SK-N-SH (cell line): ENCODE measurements around the gene MAPT. TPM values are rescaled to one million over a fixed set of nuclear protein-coding genes. Genes with fewer than 3 reads are reported as not detected.

ENCODE experiments used
- CTCF ChIA-PET: fragments of 300-600, 350-600 bp; formaldehyde crosslinking; extraction: SDS; loops from one replicate; lab custom pipeline; 2021; lab: Yijun Ruan, JAX
- POLR2A ChIA-PET: fragments of 350-600 bp; sonication (Branson Sonifier 250); formaldehyde crosslinking; extraction: SDS; loops from one replicate; lab custom pipeline; 2020; ENCODE audit warnings: antibody characterized with exemption, inconsistent platforms; lab: Yijun Ruan, JAX
- DNase-seq: peaks from one replicate; pipeline ENCODE4 v3.0.0; 2012
- H2AFZ ChIP-seq: fragments of 200-600 bp; sonication (generic); 2 replicates; pipeline ENCODE4 v1.8.1; 2016; ENCODE audit warnings: antibody characterized with exemption, mild to moderate bottlenecking, low read depth
- H3F3A ChIP-seq: fragments of 200-600 bp; sonication (generic); replicated peaks from 2 replicates; pipeline ENCODE3; 2016; ENCODE audit warnings: antibody characterized with exemption, mild to moderate bottlenecking; ENCODE audit not compliant: insufficient read depth
- H3K27ac ChIP-seq, 2 experiments: fragments of 200-500 bp in 1 of 2; fragments of 200-600 bp in 1 of 2; sonication (Bioruptor generic) in 1 of 2; sonication (generic), shearing (Covaris generic) in 1 of 2; 2 replicates each; pipeline versions ENCODE4 v1.5.1 to v1.6.1; 2014 to 2016; ENCODE audit warnings: low read depth in 2 of 2, inconsistent platforms in 1 of 2, low read length in 1 of 2, mild to moderate bottlenecking in 1 of 2, mixed read lengths in 1 of 2
- H3K27me3 ChIP-seq: fragments of 200-600 bp; sonication (generic), shearing (Covaris generic); 2 replicates; pipeline ENCODE4 v1.6.1; 2016; ENCODE audit warnings: mixed run types; ENCODE audit not compliant: insufficient read depth
- H3K36me3 ChIP-seq, 2 experiments: fragments of 200-500 bp in 1 of 2; fragments of 200-600 bp in 1 of 2; sonication (Bioruptor generic) in 1 of 2; sonication (generic) in 1 of 2; replicated peaks in 1 of 2; 2 replicates each; pipeline versions ENCODE3 to v1.5.1; 2014 to 2016; ENCODE audit warnings: low read length in 1 of 2, mild to moderate bottlenecking in 1 of 2; ENCODE audit not compliant: insufficient read depth in 2 of 2, control insufficient read depth in 1 of 2
- H3K4me1 ChIP-seq, 2 experiments: fragments of 200-500 bp in 1 of 2; fragments of 200-600 bp in 1 of 2; sonication (Bioruptor generic) in 1 of 2; sonication (generic), shearing (Covaris generic) in 1 of 2; 2 replicates each; pipeline versions ENCODE4 v1.5.1 to v1.6.1; 2014 to 2016; ENCODE audit warnings: low read depth in 1 of 2, low read length in 1 of 2, mixed run types in 1 of 2; ENCODE audit not compliant: insufficient read depth in 2 of 2, control insufficient read depth in 1 of 2
- H3K4me2 ChIP-seq: fragments of 200-600 bp; sonication (generic), shearing (Covaris generic); 2 replicates; pipeline ENCODE4 v1.6.1; 2017; ENCODE audit warnings: mixed run types
- H3K4me3 ChIP-seq, 2 experiments: fragments of 200-500 bp in 1 of 2; fragments of 200-600 bp in 1 of 2; sonication (Bioruptor generic) in 1 of 2; sonication (generic), shearing (Covaris generic) in 1 of 2; 2 replicates each; pipeline versions ENCODE4 v1.5.1 to v1.8.1; 2014 to 2016; ENCODE audit warnings: low read depth in 2 of 2, inconsistent platforms in 1 of 2, low read length in 1 of 2, mild to moderate bottlenecking in 1 of 2, mixed read lengths in 1 of 2, moderate library complexity in 1 of 2
- H3K79me2 ChIP-seq: fragments of 200-600 bp; sonication (generic); 2 replicates; pipeline ENCODE4 v1.8.1; 2017; ENCODE audit warnings: mild to moderate bottlenecking; ENCODE audit not compliant: insufficient read depth
- H3K9ac ChIP-seq: fragments of 200-600 bp; sonication (generic); 2 replicates; pipeline ENCODE4 v1.6.1; 2017; ENCODE audit warnings: mixed run types
- H3K9me2 ChIP-seq: fragments of 200-600 bp; sonication (generic); 2 replicates; pipeline ENCODE4 v1.6.1; 2017; ENCODE audit warnings: mixed run types
- H3K9me3 ChIP-seq: fragments of 200-600 bp; sonication (generic); 2 replicates; pipeline ENCODE4 v1.6.1; 2017; ENCODE audit warnings: mixed run types, mild to moderate bottlenecking, moderate library complexity
- H4K20me1 ChIP-seq: fragments of 200-600 bp; sonication (generic); 2 replicates; pipeline ENCODE4 v1.6.1; 2017; ENCODE audit warnings: mild to moderate bottlenecking, mixed run types; ENCODE audit not compliant: insufficient read depth
- ELF1 ChIP-seq: IDR thresholded peaks from 2 replicates; pipeline ENCODE4 v1.4.0; 2012
- EP300 ChIP-seq, 2 experiments: IDR thresholded peaks; 2 replicates each; pipeline versions ENCODE4 v1.4.0 to v1.6.1; 2012; ENCODE audit warnings: borderline replicate concordance in 1 of 2, low read depth in 1 of 2, low read length in 1 of 2
- EZH2phosphoT487 ChIP-seq: fragments of 200-600 bp; sonication (generic); IDR thresholded peaks from 2 replicates; pipeline ENCODE4 v1.6.1; 2017; ENCODE audit warnings: low read depth, mixed run types, mild to moderate bottlenecking, antibody characterized with exemption, moderate library complexity, borderline replicate concordance
- FOXM1 ChIP-seq: IDR thresholded peaks from 2 replicates; pipeline ENCODE4 v1.4.0; 2012; ENCODE audit warnings: low read depth, mild to moderate bottlenecking
- GATA2 ChIP-seq: sonication (generic); formaldehyde crosslinking; IDR thresholded peaks from 2 replicates; pipeline ENCODE4 v1.5.0; 2020; ENCODE audit warnings: mild to moderate bottlenecking, missing genetic modification reagents
- MEF2A ChIP-seq: IDR thresholded peaks from 2 replicates; pipeline ENCODE4 v1.4.0; 2012; ENCODE audit warnings: low read depth, borderline replicate concordance
- MXI1 ChIP-seq: IDR thresholded peaks from 2 replicates; pipeline ENCODE4 v1.6.1; 2012; ENCODE audit warnings: mild to moderate bottlenecking, low read depth, low read length, improper control_type of control experiment
- RAD21 ChIP-seq: IDR thresholded peaks from 2 replicates; pipeline ENCODE4 v1.6.1; 2012; ENCODE audit warnings: mild to moderate bottlenecking, low read length
- RXRA ChIP-seq: IDR thresholded peaks from 2 replicates; pipeline ENCODE4 v1.4.0; 2012; ENCODE audit warnings: low read depth, mild to moderate bottlenecking, borderline replicate concordance
- SIN3A ChIP-seq: IDR thresholded peaks from 2 replicates; pipeline ENCODE4 v1.6.1; 2012; ENCODE audit warnings: low read depth, mild to moderate bottlenecking, low read length, moderate library complexity, borderline replicate concordance
- SMC3 ChIP-seq: IDR thresholded peaks from 2 replicates; pipeline ENCODE4 v1.6.1; 2012; ENCODE audit warnings: low read depth, low read length, improper control_type of control experiment
- TAF1 ChIP-seq: IDR thresholded peaks from 2 replicates; pipeline ENCODE4 v1.6.1; 2012; ENCODE audit warnings: low read depth, mild to moderate bottlenecking, low read length, moderate library complexity, borderline replicate concordance
- YY1 ChIP-seq: IDR thresholded peaks from 2 replicates; pipeline ENCODE4 v1.4.0; 2012; ENCODE audit warnings: low read depth, mild to moderate bottlenecking
- WGBS: methylation state at CpG from one replicate; pipeline ENCODE4 v1.1.6; 2017; ENCODE audit warnings: low lambda C conversion rate; 5-methylcytosine and 5-hydroxymethylcytosine counted together
- polyA plus RNA-seq, 3 experiments: library from polyadenylated mRNA; depleted of rRNA; stranded (reverse); fragments of >200 nt; gene quantifications; 2 replicates each; pipeline ENCODE4 v1.2.3, GENCODE V29; 2012
- TF ChIP-seq, protein P1 (sequence below): fragments of 200-600 bp; sonication (generic); IDR thresholded peaks from 2 replicates; pipeline ENCODE4 v1.6.1; 2017; ENCODE audit warnings: antibody characterized with exemption, mild to moderate bottlenecking, moderate library complexity
- TF ChIP-seq, protein P2 (sequence below): fragments of 150-350 bp; IDR thresholded peaks from 2 replicates; pipeline ENCODE4 v1.6.1; 2016; ENCODE audit warnings: mild to moderate bottlenecking, low read depth, low read length
- TF ChIP-seq, protein P3 (sequence below): IDR thresholded peaks from 2 replicates; pipeline ENCODE4 v1.4.0; 2012; ENCODE audit warnings: low read depth, borderline replicate concordance

MAPT gene
- polyA plus RNA-seq, 1 of the 3 experiments (the other 2 are of a cell fraction): 0.74 TPM

DNA sequence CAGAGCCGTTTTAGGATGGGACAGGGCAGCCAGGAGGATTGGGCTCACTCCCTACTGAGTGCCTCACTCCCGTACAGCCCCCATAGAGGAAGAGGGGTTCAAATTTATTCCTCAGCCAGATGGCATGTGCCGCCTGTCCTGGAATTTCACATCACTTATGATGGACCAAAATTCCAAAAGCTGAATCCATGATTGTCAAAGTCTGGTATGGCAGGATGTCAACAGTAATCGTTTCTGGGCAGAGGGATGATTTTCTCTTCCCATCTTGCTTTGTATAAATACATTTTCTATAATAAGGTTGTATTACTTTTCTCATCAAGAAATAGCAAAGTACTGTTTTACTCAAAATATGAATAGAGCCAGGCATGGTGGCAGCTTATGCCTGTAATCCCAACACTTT lies 66.0 kb downstream of the MAPT start:
- 44% methylated on average over 4 of the region's 4 CpGs for WGBS
- CTCF ChIA-PET: interaction anchor here (1.0 kb wide), 1 partner anchor 84 kb away, joined by 3 read pairs; no protein-coding TSS in a partner anchor

DNA sequence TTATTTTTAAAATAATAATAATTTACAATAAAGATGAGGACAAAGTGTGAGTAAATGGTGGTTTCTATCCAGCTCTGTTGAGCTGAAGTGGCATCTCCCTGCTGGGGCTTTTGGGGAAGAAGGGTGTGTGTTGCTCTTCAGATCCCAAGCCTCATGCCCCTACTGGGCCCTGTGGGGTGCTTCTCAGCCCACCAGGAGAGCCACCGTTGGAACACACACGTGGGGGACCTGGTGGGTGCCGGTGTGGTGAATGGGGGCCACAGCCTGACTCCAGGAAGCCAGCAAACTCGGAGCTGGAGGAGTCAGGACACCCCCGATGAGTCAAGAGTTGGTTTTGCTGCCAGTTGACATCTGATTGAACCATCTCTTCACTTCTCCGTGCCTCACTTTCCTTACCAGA lies 66.9 kb downstream of the MAPT start:
- H2AFZ ChIP-seq: no peak overlapping the region
- no peaks in the 10 kb centered on the region for H3F3A ChIP-seq
- H3K79me2 ChIP-seq: no peaks in the 10 kb centered on the region
- H3K27me3 ChIP-seq: peaks cover 9% of the 10 kb centered on the region; the same call in 1 of the 2 replicates
- no peak overlapping the region for H3K27ac ChIP-seq
- no peaks in the 10 kb centered on the region for H4K20me1 ChIP-seq
- ChIA-PET CTCF (interaction anchor here (1.0 kb wide), 1 partner anchor 83 kb away, joined by 3 read pairs; no protein-coding TSS in a partner anchor), POLR2A (interaction anchor here (0.7 kb wide), 1 partner anchor 93 kb away, joined by 3 read pairs; no protein-coding TSS in a partner anchor)
- H3K9me3 ChIP-seq: no peaks in the 10 kb centered on the region
- H3K4me1 ChIP-seq: no peaks in the 10 kb centered on the region
- no peak overlapping the region for H3K4me3 ChIP-seq
- H3K9ac ChIP-seq: no peak overlapping the region
- TF ChIP-seq MXI1 (no peak), ELF1 (no peak), TAF1 (no peak), YY1 (no peak), FOXM1 (no peak), RXRA (no peak), SIN3A (no peak), MEF2A (no peak)
- TF ChIP-seq, protein P1, sequence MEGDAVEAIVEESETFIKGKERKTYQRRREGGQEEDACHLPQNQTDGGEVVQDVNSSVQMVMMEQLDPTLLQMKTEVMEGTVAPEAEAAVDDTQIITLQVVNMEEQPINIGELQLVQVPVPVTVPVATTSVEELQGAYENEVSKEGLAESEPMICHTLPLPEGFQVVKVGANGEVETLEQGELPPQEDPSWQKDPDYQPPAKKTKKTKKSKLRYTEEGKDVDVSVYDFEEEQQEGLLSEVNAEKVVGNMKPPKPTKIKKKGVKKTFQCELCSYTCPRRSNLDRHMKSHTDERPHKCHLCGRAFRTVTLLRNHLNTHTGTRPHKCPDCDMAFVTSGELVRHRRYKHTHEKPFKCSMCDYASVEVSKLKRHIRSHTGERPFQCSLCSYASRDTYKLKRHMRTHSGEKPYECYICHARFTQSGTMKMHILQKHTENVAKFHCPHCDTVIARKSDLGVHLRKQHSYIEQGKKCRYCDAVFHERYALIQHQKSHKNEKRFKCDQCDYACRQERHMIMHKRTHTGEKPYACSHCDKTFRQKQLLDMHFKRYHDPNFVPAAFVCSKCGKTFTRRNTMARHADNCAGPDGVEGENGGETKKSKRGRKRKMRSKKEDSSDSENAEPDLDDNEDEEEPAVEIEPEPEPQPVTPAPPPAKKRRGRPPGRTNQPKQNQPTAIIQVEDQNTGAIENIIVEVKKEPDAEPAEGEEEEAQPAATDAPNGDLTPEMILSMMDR: no peak
- TF ChIP-seq, protein P2, sequence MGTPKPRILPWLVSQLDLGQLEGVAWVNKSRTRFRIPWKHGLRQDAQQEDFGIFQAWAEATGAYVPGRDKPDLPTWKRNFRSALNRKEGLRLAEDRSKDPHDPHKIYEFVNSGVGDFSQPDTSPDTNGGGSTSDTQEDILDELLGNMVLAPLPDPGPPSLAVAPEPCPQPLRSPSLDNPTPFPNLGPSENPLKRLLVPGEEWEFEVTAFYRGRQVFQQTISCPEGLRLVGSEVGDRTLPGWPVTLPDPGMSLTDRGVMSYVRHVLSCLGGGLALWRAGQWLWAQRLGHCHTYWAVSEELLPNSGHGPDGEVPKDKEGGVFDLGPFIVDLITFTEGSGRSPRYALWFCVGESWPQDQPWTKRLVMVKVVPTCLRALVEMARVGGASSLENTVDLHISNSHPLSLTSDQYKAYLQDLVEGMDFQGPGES: no peak
- H3K9me2 ChIP-seq: no peaks in the 10 kb centered on the region
- no peak for DNase-seq
- 48% methylated on average over 6 of the region's 6 CpGs for WGBS
- no peaks in the 10 kb centered on the region for H3K36me3 ChIP-seq
- H3K4me2 ChIP-seq: no peak overlapping the region

More for the DNA sequence above, 66.0 kb downstream of the MAPT start:
- Histone ChIP-seq H3K9me3 (no peaks in the 10 kb centered on the region), H3F3A (no peaks in the 10 kb centered on the region), H3K79me2 (no peaks in the 10 kb centered on the region), H2AFZ (no peak overlapping the region), H3K4me3 (no peak overlapping the region), H3K27me3 (0 out of 2 replicates have a peak, but pooled peaks cover under 1% of the 10 kb centered on the region), H4K20me1 (no peaks in the 10 kb centered on the region), H3K27ac (no peak overlapping the region), H3K9ac (no peak overlapping the region), H3K36me3 (no peaks in the 10 kb centered on the region), H3K4me1 (no peaks in the 10 kb centered on the region), H3K9me2 (no peaks in the 10 kb centered on the region), H3K4me2 (no peak overlapping the region)
- POLR2A ChIA-PET: no interaction called here
- TF ChIP-seq EZH2phosphoT487 (no peak), RAD21 (no peak), EP300 (IDR thresholded peaks at IDR 0.05; ENCODE audit: borderline replicate concordance in 1 of 2, low read depth in 1 of 2, low read length in 1 of 2) (no peak), GATA2 (CRISPR knock-in tag) (no peak), YY1 (no peak), SMC3 (no peak), SIN3A (no peak)
- TF ChIP-seq, protein P1: no peak
- TF ChIP-seq, protein P3, sequence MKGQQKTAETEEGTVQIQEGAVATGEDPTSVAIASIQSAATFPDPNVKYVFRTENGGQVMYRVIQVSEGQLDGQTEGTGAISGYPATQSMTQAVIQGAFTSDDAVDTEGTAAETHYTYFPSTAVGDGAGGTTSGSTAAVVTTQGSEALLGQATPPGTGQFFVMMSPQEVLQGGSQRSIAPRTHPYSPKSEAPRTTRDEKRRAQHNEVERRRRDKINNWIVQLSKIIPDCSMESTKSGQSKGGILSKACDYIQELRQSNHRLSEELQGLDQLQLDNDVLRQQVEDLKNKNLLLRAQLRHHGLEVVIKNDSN: no peak
- no peak for DNase-seq
